Activated CD4-positive, alpha-beta T cell treated with anti-CD3 and anti-CD28 coated beads for 36 hours (primary cell): ENCODE data around the gene TRIM77. TPM values are rescaled to one million over a fixed set of nuclear protein-coding genes. Genes with fewer than 3 reads are reported as not detected.
"Not testable (repeated sequence)": the region's sequence is repeated elsewhere in the genome, so short reads cannot be mapped to it uniquely, and the experiment has no call there.

ENCODE experiments used
- ATAC-seq: fragments of 200-7000 bp; cut with Tn5 transposase; one replicate; pipeline ENCODE4 v1.10.0; 2021; ENCODE audit warnings: mild to moderate bottlenecking, moderate library complexity
- CTCF ChIA-PET: fragments of 350-600 bp; sonication (Branson Sonifier 250); formaldehyde crosslinking; loops from one replicate; lab custom pipeline; 2021; ENCODE audit warnings: antibody characterized with exemption; lab: Charles Lee
- POLR2A ChIA-PET: fragments of 350-600 bp; sonication (Branson Sonifier 250); formaldehyde crosslinking; loops from one replicate; lab custom pipeline; 2021; ENCODE audit warnings: antibody characterized with exemption, inconsistent platforms; lab: Charles Lee
- DNase-seq: peaks from one replicate; pipeline ENCODE4 v3.0.0-alpha.2; 2020
- H3K27ac Mint-ChIP-seq: one replicate; pipeline ENCODE4 v1.8.0; 2021; ENCODE audit warnings: mixed read lengths
- H3K27me3 Mint-ChIP-seq: one replicate; pipeline ENCODE4 v1.8.0; 2021; ENCODE audit warnings: mixed read lengths
- H3K36me3 Mint-ChIP-seq: one replicate; pipeline ENCODE4 v1.8.0; 2021; ENCODE audit warnings: low read depth, mixed read lengths
- H3K4me1 Mint-ChIP-seq: one replicate; pipeline ENCODE4 v1.8.0; 2021; ENCODE audit warnings: mixed read lengths
- H3K4me3 Mint-ChIP-seq: one replicate; pipeline ENCODE4 v1.8.0; 2021; ENCODE audit warnings: mild to moderate bottlenecking, moderate library complexity, mixed read lengths
- H3K9me3 Mint-ChIP-seq: one replicate; pipeline ENCODE4 v1.8.0; 2021; ENCODE audit warnings: low read depth, mixed read lengths
- intact Hi-C, 2 experiments: fragments of 100-400 bp; cut with DNase I in 1 of 2; cut with micrococcal nuclease in 1 of 2; formaldehyde crosslinking; loops; one replicate each; pipeline versions ENCODE4 v1.14.2 to v1.15.1; 2022 to 2024; cut with DNase I, micrococcal nuclease
- total RNA-seq, 2 experiments: library from RNA; stranded (reverse); gene quantifications; one replicate each; pipeline ENCODE4 v1.2.3, GENCODE V29; 2021

TRIM77 gene, protein sequence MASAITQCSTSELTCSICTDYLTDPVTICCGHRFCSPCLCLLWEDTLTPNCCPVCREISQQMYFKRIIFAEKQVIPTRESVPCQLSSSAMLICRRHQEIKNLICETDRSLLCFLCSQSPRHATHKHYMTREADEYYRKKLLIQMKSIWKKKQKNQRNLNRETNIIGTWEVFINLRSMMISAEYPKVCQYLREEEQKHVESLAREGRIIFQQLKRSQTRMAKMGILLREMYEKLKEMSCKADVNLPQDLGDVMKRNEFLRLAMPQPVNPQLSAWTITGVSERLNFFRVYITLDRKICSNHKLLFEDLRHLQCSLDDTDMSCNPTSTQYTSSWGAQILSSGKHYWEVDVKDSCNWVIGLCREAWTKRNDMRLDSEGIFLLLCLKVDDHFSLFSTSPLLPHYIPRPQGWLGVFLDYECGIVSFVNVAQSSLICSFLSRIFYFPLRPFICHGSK
- total RNA-seq = not detected

- CTCF ChIA-PET = interaction anchor here (0.6 kb wide), 1 partner anchor 16 kb away, joined by 3 read pairs; no protein-coding TSS in a partner anchor
- H3K4me1 Mint-ChIP-seq, H3K36me3 Mint-ChIP-seq, intact Hi-C loops, H3K4me3 Mint-ChIP-seq, H3K27ac Mint-ChIP-seq, DNase-seq, POLR2A ChIA-PET, H3K9me3 Mint-ChIP-seq, ATAC-seq, H3K27me3 Mint-ChIP-seq: not testable (repeated sequence)
Observed at GRCh38 chr11:89709999-89710398, at the start of gene TRIM77. TSS of gene TRIM77 (plus strand) at chr11:89710299. CDS start at chr11:89710299, 0 bp downstream.

DNA sequence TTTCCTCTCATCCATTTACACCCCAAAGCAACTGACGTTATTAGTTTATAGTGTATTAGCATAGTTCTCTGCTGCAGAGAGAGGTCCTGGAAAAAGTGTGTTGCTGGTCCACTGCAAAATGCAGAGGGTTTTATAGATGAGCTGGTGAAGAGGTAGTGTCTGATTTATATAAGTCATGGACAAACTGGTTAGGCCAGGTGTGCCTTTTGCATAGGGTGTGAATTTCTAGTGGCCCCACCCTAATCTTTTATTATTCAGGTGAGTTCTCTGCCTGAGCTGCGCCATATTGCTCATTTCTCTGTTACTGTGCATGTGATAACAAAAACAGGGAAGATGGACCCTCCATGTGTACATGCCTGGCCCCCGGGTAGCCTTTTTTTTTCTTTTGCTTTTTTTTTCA, 43.1 kb upstream of the TRIM77 start:
- Mint-ChIP-seq H3K27ac (no peak overlapping the region), H3K4me3 (no peak overlapping the region), H3K9me3 (no peaks in the 10 kb centered on the region), H3K4me1 (no peaks in the 10 kb centered on the region), H3K36me3 (no peaks in the 10 kb centered on the region), H3K27me3 (no peaks in the 10 kb centered on the region)
- DNase-seq = no peak
- CTCF ChIA-PET = no interaction called here
- intact Hi-C loops = no loop called here
- POLR2A ChIA-PET = no interaction called here
- no peak for ATAC-seq

DNA sequence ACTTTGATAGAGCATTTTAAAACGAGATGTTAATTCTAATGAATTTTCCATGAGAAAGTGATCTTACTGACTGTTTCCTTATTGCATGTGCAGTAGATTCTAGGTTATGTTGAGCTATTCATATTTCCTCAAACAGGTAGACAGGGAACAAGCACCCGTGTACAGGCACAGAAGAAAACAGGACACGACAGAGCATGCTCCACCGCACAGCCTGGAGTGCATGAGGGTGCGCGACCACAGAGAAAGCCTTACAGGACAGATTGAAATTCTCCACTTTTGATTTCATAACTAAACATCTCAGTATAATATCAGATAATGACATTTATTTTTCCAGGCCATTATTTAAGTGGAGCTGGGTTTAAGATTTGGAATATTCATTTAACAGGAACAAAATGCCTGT, 41.9 kb upstream of the TRIM77 start:
- CTCF ChIA-PET, H3K36me3 Mint-ChIP-seq, H3K27ac Mint-ChIP-seq, H3K9me3 Mint-ChIP-seq, H3K4me3 Mint-ChIP-seq, DNase-seq, H3K4me1 Mint-ChIP-seq, intact Hi-C loops, ATAC-seq, H3K27me3 Mint-ChIP-seq, POLR2A ChIA-PET: not testable (repeated sequence)

- ATAC-seq, POLR2A ChIA-PET, H3K9me3 Mint-ChIP-seq, H3K27ac Mint-ChIP-seq, DNase-seq, H3K36me3 Mint-ChIP-seq, CTCF ChIA-PET, H3K27me3 Mint-ChIP-seq, H3K4me1 Mint-ChIP-seq, intact Hi-C loops, H3K4me3 Mint-ChIP-seq: not testable (repeated sequence)
Observed at GRCh38 chr11:89669586-89669985, 40.5 kb upstream of the TRIM77 start.

- POLR2A ChIA-PET = not testable (repeated sequence)
Observed at GRCh38 chr11:89669993-89670669, 40.0 kb upstream of the TRIM77 start.

GRCh38 chr11:89672547-89672946, 37.6 kb upstream of the TRIM77 start:
- CTCF ChIA-PET, DNase-seq, H3K4me3 Mint-ChIP-seq, H3K27ac Mint-ChIP-seq, POLR2A ChIA-PET, ATAC-seq, H3K27me3 Mint-ChIP-seq, H3K36me3 Mint-ChIP-seq, H3K9me3 Mint-ChIP-seq, H3K4me1 Mint-ChIP-seq, intact Hi-C loops: not testable (repeated sequence)

More at GRCh38 chr11:89669993-89670669, 40.0 kb upstream of the TRIM77 start:
- H3K27me3 Mint-ChIP-seq, H3K4me3 Mint-ChIP-seq, DNase-seq, ATAC-seq, CTCF ChIA-PET, H3K27ac Mint-ChIP-seq, H3K9me3 Mint-ChIP-seq, H3K36me3 Mint-ChIP-seq, intact Hi-C loops, H3K4me1 Mint-ChIP-seq: not testable (repeated sequence)

DNA sequence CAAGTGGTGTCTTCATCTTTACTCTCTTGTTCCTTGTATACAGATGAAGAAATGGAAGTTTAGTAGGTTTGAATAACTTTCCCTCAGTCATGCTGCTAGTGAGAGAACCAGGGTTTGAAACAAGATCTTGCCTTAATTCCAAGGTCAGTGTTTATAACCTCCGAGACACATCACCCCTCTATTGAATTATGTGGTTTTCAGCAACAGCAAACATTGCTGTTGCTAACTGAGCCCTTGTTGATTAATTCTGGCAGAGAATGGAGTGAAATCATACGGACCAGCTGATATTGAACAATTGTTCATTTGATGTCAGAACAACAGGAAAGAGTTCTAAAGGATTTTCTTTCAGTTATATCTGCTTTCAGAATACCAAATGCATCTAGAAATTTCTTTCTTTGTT, 36.7 kb upstream of the TRIM77 start:
- ATAC-seq, H3K4me1 Mint-ChIP-seq, H3K9me3 Mint-ChIP-seq, POLR2A ChIA-PET, intact Hi-C loops, CTCF ChIA-PET, H3K27ac Mint-ChIP-seq, H3K4me3 Mint-ChIP-seq, DNase-seq, H3K36me3 Mint-ChIP-seq, H3K27me3 Mint-ChIP-seq: not testable (repeated sequence)

DNA sequence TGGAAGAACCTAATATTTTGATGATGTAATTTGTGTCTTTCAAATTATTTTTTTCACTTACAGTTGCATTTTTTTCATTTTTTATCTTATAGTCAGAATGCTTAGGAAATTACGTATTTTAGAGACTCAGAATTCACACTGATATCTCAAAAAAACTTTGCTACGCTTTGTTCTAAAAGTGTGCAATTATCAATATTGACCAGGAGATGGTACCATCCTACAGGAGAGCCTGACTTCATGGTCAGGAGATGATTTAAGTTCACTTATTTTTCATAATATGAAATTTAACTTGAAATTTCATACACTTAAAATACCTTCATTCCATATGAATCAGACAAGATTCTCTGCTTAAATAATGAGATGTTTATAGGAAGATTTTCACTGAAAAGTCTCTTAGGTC, 34.7 kb upstream of the TRIM77 start:
- H3K9me3 Mint-ChIP-seq, CTCF ChIA-PET, H3K36me3 Mint-ChIP-seq, H3K27ac Mint-ChIP-seq, H3K4me3 Mint-ChIP-seq, H3K27me3 Mint-ChIP-seq, DNase-seq, H3K4me1 Mint-ChIP-seq, ATAC-seq, POLR2A ChIA-PET, intact Hi-C loops: not testable (repeated sequence)

DNA sequence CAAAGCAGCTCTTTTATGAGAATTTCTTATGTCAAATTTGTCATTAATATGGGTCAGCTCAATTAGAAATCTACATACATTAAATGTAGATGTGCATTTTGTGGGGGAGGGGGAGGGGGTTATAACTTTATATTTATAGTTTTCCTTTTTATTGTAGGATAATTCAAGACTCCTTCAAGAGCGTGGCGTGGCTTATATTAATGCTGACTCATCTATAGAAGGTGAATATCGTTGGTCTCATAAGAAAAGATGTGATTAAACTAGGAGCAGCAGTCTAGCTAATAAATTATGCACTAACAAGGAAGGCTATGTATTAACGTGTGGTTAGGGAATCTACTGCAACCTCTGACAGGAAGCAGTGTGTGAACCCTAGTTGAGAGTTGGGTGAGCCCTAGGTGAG, 34.2 kb upstream of the TRIM77 start:
- H3K36me3 Mint-ChIP-seq, H3K27me3 Mint-ChIP-seq, DNase-seq, intact Hi-C loops, CTCF ChIA-PET, H3K27ac Mint-ChIP-seq, H3K4me1 Mint-ChIP-seq, ATAC-seq, H3K9me3 Mint-ChIP-seq, POLR2A ChIA-PET, H3K4me3 Mint-ChIP-seq: not testable (repeated sequence)

DNA sequence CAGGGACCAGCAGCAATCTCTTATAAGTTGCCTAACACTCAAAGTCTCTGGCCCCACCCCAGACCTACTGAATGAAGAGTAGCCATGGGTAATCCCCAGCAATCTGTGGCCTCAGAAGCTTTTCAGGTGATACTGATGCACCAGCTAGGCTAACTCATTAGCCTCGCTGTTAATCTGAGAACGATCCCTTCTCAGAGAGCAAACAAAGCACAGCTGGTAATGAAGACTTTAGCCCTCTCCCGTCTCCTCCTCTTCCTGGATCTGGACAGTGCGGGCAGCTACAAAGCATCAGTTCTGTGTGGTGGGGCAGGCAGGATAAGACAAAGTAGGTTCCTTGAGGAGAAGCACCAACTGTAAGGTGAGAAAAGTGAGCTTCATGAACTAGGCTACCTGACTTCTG, 3.0 kb upstream of the TRIM77 start:
- ATAC-seq, H3K4me3 Mint-ChIP-seq, DNase-seq, H3K27ac Mint-ChIP-seq, CTCF ChIA-PET, H3K4me1 Mint-ChIP-seq, H3K36me3 Mint-ChIP-seq, POLR2A ChIA-PET, H3K27me3 Mint-ChIP-seq, H3K9me3 Mint-ChIP-seq, intact Hi-C loops: not testable (repeated sequence)

GRCh38 chr11:89724866-89725498, 14.9 kb downstream of the TRIM77 start:
- DNase-seq, POLR2A ChIA-PET, H3K27me3 Mint-ChIP-seq, H3K4me1 Mint-ChIP-seq, H3K4me3 Mint-ChIP-seq, H3K9me3 Mint-ChIP-seq, ATAC-seq, intact Hi-C loops, H3K36me3 Mint-ChIP-seq, H3K27ac Mint-ChIP-seq: not testable (repeated sequence)
- CTCF ChIA-PET = interaction anchor here (0.7 kb wide), 1 partner anchor 15 kb away, joined by 3 read pairs; the partner anchor contains the start of gene TRIM77
